H9 (cell line): Measurements from ENCODE around the gene TSEN15. TPM values are rescaled to one million over a fixed set of nuclear protein-coding genes. Genes with fewer than 3 reads are reported as not detected.

Source experiments
- DNase-seq: peaks from one replicate; pipeline ENCODE4 v3.0.0-alpha.2; 2017
- H2AFZ ChIP-seq: one replicate; pipeline ENCODE4 v1.6.1; 2013; ENCODE audit warnings: mild to moderate bottlenecking, low read length, control low read depth, moderate library complexity
- H2AK5ac ChIP-seq: 2 replicates; pipeline ENCODE4 v1.6.1; 2013; ENCODE audit warnings: low read length, control low read depth, mixed read lengths; ENCODE audit not compliant: insufficient read length
- H2BK120ac ChIP-seq: one replicate; pipeline ENCODE4 v1.6.1; 2013; ENCODE audit warnings: low read depth, mild to moderate bottlenecking, low read length, control low read depth, inconsistent platforms; ENCODE audit not compliant: poor library complexity, severe bottlenecking
- H2BK12ac ChIP-seq: 2 replicates; pipeline ENCODE4 v1.6.1; 2013; ENCODE audit warnings: low read length, control low read depth, mixed read lengths, low read depth; ENCODE audit not compliant: insufficient read length
- H2BK15ac ChIP-seq: 2 replicates; pipeline ENCODE4 v1.6.1; 2013; ENCODE audit warnings: low read depth, low read length, control low read depth
- H2BK20ac ChIP-seq: one replicate; pipeline ENCODE4 v1.6.1; 2013; ENCODE audit warnings: low read depth, mild to moderate bottlenecking, low read length, control low read depth, inconsistent platforms; ENCODE audit not compliant: poor library complexity, severe bottlenecking
- H2BK5ac ChIP-seq: 2 replicates; pipeline ENCODE4 v1.6.1; 2013; ENCODE audit warnings: low read length, control low read depth, mixed read lengths; ENCODE audit not compliant: insufficient read length
- H3K14ac ChIP-seq: 2 replicates; pipeline ENCODE4 v1.6.1; 2013; ENCODE audit warnings: low read length, control low read depth; ENCODE audit not compliant: insufficient read depth
- H3K18ac ChIP-seq: 2 replicates; pipeline ENCODE4 v1.6.1; 2013; ENCODE audit warnings: low read depth, mild to moderate bottlenecking, mixed read lengths, low read length, control low read depth; ENCODE audit not compliant: insufficient read length
- H3K23ac ChIP-seq: 2 replicates; pipeline ENCODE4 v1.6.1; 2013; ENCODE audit warnings: low read length, control low read depth, mixed read lengths, low read depth; ENCODE audit not compliant: insufficient read length
- H3K23me2 ChIP-seq: 2 replicates; pipeline ENCODE4 v1.6.1; 2013; ENCODE audit warnings: low read depth, mild to moderate bottlenecking, mixed read lengths, low read length, control low read depth; ENCODE audit not compliant: insufficient read length, poor library complexity, severe bottlenecking
- H3K27ac ChIP-seq: 2 replicates; pipeline ENCODE4 v1.5.1; 2013; ENCODE audit warnings: low read length, control low read depth, mixed read lengths, low read depth; ENCODE audit not compliant: insufficient read length
- H3K27me3 ChIP-seq: 2 replicates; pipeline ENCODE4 v1.6.1; 2013; ENCODE audit warnings: low read length, control low read depth, inconsistent platforms; ENCODE audit not compliant: insufficient read depth
- H3K4ac ChIP-seq: 2 replicates; pipeline ENCODE4 v1.6.1; 2013; ENCODE audit warnings: low read depth, mild to moderate bottlenecking, control low read depth, inconsistent platforms, low read length, moderate library complexity
- H3K4me1 ChIP-seq: 2 replicates; pipeline ENCODE4 v1.6.1; 2013; ENCODE audit warnings: low read length, control low read depth, inconsistent platforms; ENCODE audit not compliant: insufficient read depth
- H3K4me2 ChIP-seq: 2 replicates; pipeline ENCODE4 v1.6.1; 2013; ENCODE audit warnings: low read length, control low read depth, mixed read lengths; ENCODE audit not compliant: insufficient read length, insufficient read depth
- H3K56ac ChIP-seq: 2 replicates; pipeline ENCODE4 v1.6.1; 2013; ENCODE audit warnings: low read depth, mild to moderate bottlenecking, mixed read lengths, low read length, control low read depth; ENCODE audit not compliant: insufficient read length
- H3K79me1 ChIP-seq: 2 replicates; pipeline ENCODE4 v1.6.1; 2013; ENCODE audit warnings: low read depth, mild to moderate bottlenecking, moderate library complexity, low read length, control low read depth, inconsistent platforms; ENCODE audit not compliant: insufficient read depth, poor library complexity, severe bottlenecking
- H3K79me2 ChIP-seq: 2 replicates; pipeline ENCODE4 v1.6.1; 2013; ENCODE audit warnings: low read length, control low read depth, inconsistent platforms; ENCODE audit not compliant: insufficient read depth
- H3K9ac ChIP-seq: 2 replicates; pipeline ENCODE4 v1.6.1; 2013; ENCODE audit warnings: low read length, control low read depth, mixed read lengths; ENCODE audit not compliant: insufficient read length; ENCODE audit errors: extremely low read depth
- H3K9me3 ChIP-seq: one replicate; pipeline ENCODE4 v1.6.1; 2013; ENCODE audit warnings: low read depth, low read length, inconsistent platforms; ENCODE audit not compliant: control insufficient read depth
- H3T11ph ChIP-seq: one replicate; pipeline ENCODE4 v1.6.1; 2013; ENCODE audit warnings: mild to moderate bottlenecking, low read length, control low read depth, inconsistent platforms
- H4K20me1 ChIP-seq: one replicate; pipeline ENCODE4 v1.6.1; 2013; ENCODE audit not compliant: control insufficient read depth, insufficient read length, insufficient read depth
- H4K5ac ChIP-seq: 2 replicates; pipeline ENCODE4 v1.6.1; 2013; ENCODE audit warnings: low read depth, mild to moderate bottlenecking, mixed read lengths, low read length, control low read depth; ENCODE audit not compliant: insufficient read length
- H4K8ac ChIP-seq: replicated peaks from 2 replicates; pipeline ENCODE4 v1.6.1; 2013; ENCODE audit warnings: low read length, control low read depth, mixed read lengths, low read depth; ENCODE audit not compliant: insufficient read length
- H4K91ac ChIP-seq: 2 replicates; pipeline ENCODE4 v1.6.1; 2013; ENCODE audit warnings: low read depth, mild to moderate bottlenecking, moderate library complexity, mixed read lengths, low read length, control low read depth; ENCODE audit not compliant: insufficient read length
- H3K27ac Mint-ChIP-seq, 3 experiments: 2 replicates in 2 of 3; 3 replicates in 1 of 3; pipeline ENCODE4 v1.8.0; 2020 to 2021; ENCODE audit warnings: mixed read lengths in 3 of 3, mild to moderate bottlenecking in 1 of 3, moderate library complexity in 1 of 3
- H3K27me3 Mint-ChIP-seq: 2 replicates; pipeline ENCODE4 v1.8.0; 2021; ENCODE audit warnings: low read depth, mild to moderate bottlenecking, moderate library complexity, mixed read lengths
- H3K36me3 Mint-ChIP-seq, 3 experiments: 2 replicates in 2 of 3; 3 replicates in 1 of 3; pipeline ENCODE4 v1.8.0; 2020 to 2021; ENCODE audit warnings: low read depth in 3 of 3, mixed read lengths in 3 of 3; ENCODE audit not compliant: insufficient read depth in 1 of 3
- H3K4me1 Mint-ChIP-seq, 2 experiments: 2 replicates each; pipeline ENCODE4 v1.8.0; 2020; ENCODE audit warnings: mixed read lengths in 2 of 2
- H3K4me3 Mint-ChIP-seq, 2 experiments: 2 replicates in 1 of 2; 3 replicates in 1 of 2; pipeline ENCODE4 v1.8.0; 2020 to 2021; ENCODE audit warnings: mild to moderate bottlenecking in 2 of 2, mixed read lengths in 2 of 2, moderate library complexity in 1 of 2
- H3K9me3 Mint-ChIP-seq, 2 experiments: 2 replicates in 1 of 2; 3 replicates in 1 of 2; pipeline ENCODE4 v1.8.0; 2020; ENCODE audit warnings: mild to moderate bottlenecking in 2 of 2, mixed read lengths in 2 of 2, moderate library complexity in 1 of 2
- CTCF ChIP-seq: fragments of 200-600 bp; sonication (generic); conservative IDR thresholded peaks from 3 replicates; pipeline ENCODE4 v1.8.0; 2021; ENCODE audit warnings: antibody characterized with exemption, mild to moderate bottlenecking
- WGBS: extraction: QIAGEN DNeasy Blood & Tissue Kit; methylation state at CpG from one replicate; pipeline ENCODE4 v1.1.7; 2013; ENCODE audit warnings: missing lambda C conversion rate, low lambda C conversion rate, mixed read lengths; ENCODE audit not compliant: insufficient read length; ENCODE audit errors: extremely low coverage; 5-methylcytosine and 5-hydroxymethylcytosine counted together
- total RNA-seq: library from RNA; stranded (reverse); gene quantifications from 2 replicates; pipeline ENCODE4 v1.2.1, GENCODE V29; 2021

TSEN15 gene
- total RNA-seq, 1 experiment from 2014 or later, result 21.9 TPM

GRCh38 chr1:184028854-184029623, 22.5 kb upstream of the TSEN15 start:
- Mint-ChIP-seq H3K4me1 (peaks cover 23 to 29% of the 10 kb centered on the region in 2 experiments), H3K27ac (no peak overlapping the region), H3K27me3 (peaks cover 92% of the 10 kb centered on the region), H3K4me3 (no peak overlapping the region), H3K9me3 (no peaks in the 10 kb centered on the region; a peak in 1 of 5 replicates), H3K36me3 (no peaks in the 10 kb centered on the region)
- peaks cover 13% of the 10 kb centered on the region for H3K4me1 ChIP-seq
- peaks cover 3% of the 10 kb centered on the region; the same call in 1 of the 2 replicates for H3K27me3 ChIP-seq
- no peak for TF ChIP-seq CTCF
- H4K91ac ChIP-seq, result no peak overlapping the region
- H4K8ac ChIP-seq, result no peak overlapping the region
- no peaks in the 10 kb centered on the region for H3K23me2 ChIP-seq
- H2BK15ac ChIP-seq, result no peak overlapping the region
- H2AFZ ChIP-seq, result no peak overlapping the region
- no peak overlapping the region for H3K18ac ChIP-seq
- WGBS, result no CpG with 5 or more reads among the region's 5 CpGs
- H4K5ac ChIP-seq, result no peak overlapping the region
- no peaks in the 10 kb centered on the region for H3K79me1 ChIP-seq
- DNase-seq, result no peak
- H3K23ac ChIP-seq, result no peak overlapping the region
- no peak overlapping the region for H2BK120ac ChIP-seq
- no peak overlapping the region for H3K4me2 ChIP-seq
- no peak overlapping the region for H2BK12ac ChIP-seq
- no peak overlapping the region for H3K14ac ChIP-seq
- H3K56ac ChIP-seq, result no peak overlapping the region
- no peak overlapping the region for H3K9ac ChIP-seq
- H3K27ac ChIP-seq, result no peak overlapping the region
- no peaks in the 10 kb centered on the region for H4K20me1 ChIP-seq
- H3K9me3 ChIP-seq, result no peaks in the 10 kb centered on the region
- no peak overlapping the region for H2BK20ac ChIP-seq
- H3K4ac ChIP-seq, result no peak overlapping the region
- no peak overlapping the region for H2BK5ac ChIP-seq
- no peak overlapping the region for H3T11ph ChIP-seq
- no peak overlapping the region for H2AK5ac ChIP-seq
- no peaks in the 10 kb centered on the region for H3K79me2 ChIP-seq
